Skeletal muscle tissue (tissue), 4 donors: Measurements from ENCODE around the gene PRKCSH. TPM values are rescaled to one million over a fixed set of nuclear protein-coding genes. Genes with fewer than 3 reads are reported as not detected.
"Not testable (repeated sequence)": the region's sequence is repeated elsewhere in the genome, so short reads cannot be mapped to it uniquely, and the experiment has no call there.

ENCODE experiments used
- H3K27ac ChIP-seq: one replicate; pipeline ENCODE4 v1.7.0; 2013; ENCODE audit warnings: mild to moderate bottlenecking, low read depth, low read length, inconsistent platforms
- H3K27me3 ChIP-seq, 3 donors: one replicate each; pipeline ENCODE4 v1.7.0; 2013; ENCODE audit warnings: low read length in 3 of 3; ENCODE audit not compliant: control insufficient read depth in 3 of 3, insufficient read depth in 3 of 3
- H3K36me3 ChIP-seq, 3 donors: one replicate each; pipeline ENCODE4 v1.7.0; 2013; ENCODE audit warnings: low read length in 3 of 3; ENCODE audit not compliant: control insufficient read depth in 3 of 3, insufficient read depth in 3 of 3
- H3K4me1 ChIP-seq, 3 donors: one replicate each; pipeline ENCODE4 v1.7.0; 2013; ENCODE audit warnings: low read length in 3 of 3, mild to moderate bottlenecking in 3 of 3; ENCODE audit not compliant: control insufficient read depth in 3 of 3, insufficient read depth in 3 of 3
- H3K4me3 ChIP-seq, 3 donors: one replicate each; pipeline ENCODE4 v1.7.0; 2013; ENCODE audit warnings: low read length in 3 of 3
- H3K9ac ChIP-seq, 3 donors: one replicate each; pipeline ENCODE4 v1.7.0; 2013; ENCODE audit warnings: low read length in 3 of 3, mild to moderate bottlenecking in 3 of 3, moderate library complexity in 2 of 3, low read depth in 1 of 3
- H3K9me3 ChIP-seq, 3 donors: one replicate each; pipeline ENCODE4 v1.7.0; 2013; ENCODE audit warnings: low read length in 3 of 3; ENCODE audit not compliant: control insufficient read depth in 3 of 3
- total RNA-seq: library from RNA; depleted of rRNA; stranded (reverse); fragments of >200 nt; gene quantifications from one replicate; pipeline ENCODE4 v1.2.3, GENCODE V29; 2014
- donor health status: Osteomylitis.

The PRKCSH gene
- total RNA-seq, 1 donor from 2014 or later = 67.8 TPM

GRCh38 chr19:11457831-11458230, 22.4 kb downstream of the PRKCSH start:
- no peaks in the 10 kb centered on the region for H3K4me1 ChIP-seq
- H3K27me3 ChIP-seq = peaks cover 19 to 39% (median 23%) of the 10 kb centered on the region in 3 donors
- no peaks in the 10 kb centered on the region for H3K9me3 ChIP-seq
- H3K27ac ChIP-seq = no peak overlapping the region
- no peak overlapping the region for H3K4me3 ChIP-seq
- no peaks in the 10 kb centered on the region for H3K36me3 ChIP-seq
- no peak overlapping the region for H3K9ac ChIP-seq

GRCh38 chr19:11458236-11458900, 22.9 kb downstream of the PRKCSH start:
- H3K4me1 ChIP-seq = no peaks in the 10 kb centered on the region
- no peak overlapping the region for H3K4me3 ChIP-seq
- H3K27ac ChIP-seq = no peak overlapping the region
- H3K9ac ChIP-seq = no peak overlapping the region
- no peaks in the 10 kb centered on the region for H3K36me3 ChIP-seq
- no peaks in the 10 kb centered on the region for H3K9me3 ChIP-seq
- peaks cover 18 to 34% (median 23%) of the 10 kb centered on the region in 3 donors for H3K27me3 ChIP-seq

GRCh38 chr19:11458912-11459311, 23.5 kb downstream of the PRKCSH start:
- not testable (repeated sequence) for H3K9ac ChIP-seq, H3K27ac ChIP-seq, H3K4me3 ChIP-seq, H3K36me3 ChIP-seq, H3K4me1 ChIP-seq, H3K9me3 ChIP-seq
- H3K27me3 ChIP-seq = peaks cover 17 to 32% (median 23%) of the 10 kb centered on the region in 3 donors

GRCh38 chr19:11460207-11460606, 24.8 kb downstream of the PRKCSH start:
- H3K27me3 ChIP-seq = peaks cover 17 to 37% (median 23%) of the 10 kb centered on the region in 3 donors
- no peak overlapping the region for H3K4me3 ChIP-seq
- H3K9ac ChIP-seq = no peak overlapping the region
- H3K36me3 ChIP-seq = no peaks in the 10 kb centered on the region
- no peaks in the 10 kb centered on the region for H3K4me1 ChIP-seq
- no peaks in the 10 kb centered on the region for H3K9me3 ChIP-seq
- no peak overlapping the region for H3K27ac ChIP-seq

GRCh38 chr19:11461453-11461852, 26.0 kb downstream of the PRKCSH start:
- no peaks in the 10 kb centered on the region for H3K9me3 ChIP-seq
- H3K4me3 ChIP-seq = no peak overlapping the region
- H3K27ac ChIP-seq = no peak overlapping the region
- H3K36me3 ChIP-seq = no peaks in the 10 kb centered on the region
- peaks cover 21 to 42% (median 25%) of the 10 kb centered on the region in 3 donors for H3K27me3 ChIP-seq
- no peak overlapping the region for H3K9ac ChIP-seq
- no peaks in the 10 kb centered on the region for H3K4me1 ChIP-seq

GRCh38 chr19:11463391-11463790, 28.0 kb downstream of the PRKCSH start:
- Histone ChIP-seq H3K27ac (no peak overlapping the region), H3K9me3 (no peaks in the 10 kb centered on the region), H3K4me3 (no peak overlapping the region), H3K36me3 (no peaks in the 10 kb centered on the region), H3K4me1 (no peaks in the 10 kb centered on the region), H3K9ac (no peak overlapping the region), H3K27me3 (peaks cover 15 to 31% (median 15%) of the 10 kb centered on the region in 3 donors)

- H3K27ac ChIP-seq = no peak overlapping the region
- H3K36me3 ChIP-seq = no peaks in the 10 kb centered on the region
- H3K4me3 ChIP-seq = no peak overlapping the region
- no peaks in the 10 kb centered on the region for H3K9me3 ChIP-seq
- peaks cover 7 to 26% (median 11%) of the 10 kb centered on the region in 3 donors for H3K27me3 ChIP-seq
- H3K4me1 ChIP-seq = no peaks in the 10 kb centered on the region
- no peak overlapping the region for H3K9ac ChIP-seq
Observed at GRCh38 chr19:11464333-11465265, 29.2 kb downstream of the PRKCSH start.

- no peak overlapping the region for H3K4me3 ChIP-seq
- H3K27me3 ChIP-seq = peaks cover 2 to 17% (median 7%) of the 10 kb centered on the region in 3 donors
- H3K4me1 ChIP-seq = no peaks in the 10 kb centered on the region
- no peaks in the 10 kb centered on the region for H3K9me3 ChIP-seq
- H3K36me3 ChIP-seq = no peaks in the 10 kb centered on the region
- H3K9ac ChIP-seq = no peak overlapping the region
- no peak overlapping the region for H3K27ac ChIP-seq
Observed at GRCh38 chr19:11465600-11465999, 30.2 kb downstream of the PRKCSH start.

- H3K4me3 ChIP-seq, H3K36me3 ChIP-seq, H3K9me3 ChIP-seq, H3K9ac ChIP-seq, H3K27ac ChIP-seq, H3K4me1 ChIP-seq: not testable (repeated sequence)
- H3K27me3 ChIP-seq = peaks cover 5 to 17% (median 5%) of the 10 kb centered on the region in 3 donors
Observed at GRCh38 chr19:11468266-11468845, 32.9 kb downstream of the PRKCSH start.

GRCh38 chr19:11473725-11474124, 38.3 kb downstream of the PRKCSH start:
- H3K9me3 ChIP-seq = no peaks in the 10 kb centered on the region
- no peak overlapping the region for H3K27ac ChIP-seq
- H3K4me3 ChIP-seq = no peak overlapping the region
- H3K27me3 ChIP-seq = peaks cover 6 to 10% (median 8%) of the 10 kb centered on the region in 3 donors
- H3K9ac ChIP-seq = no peak overlapping the region
- no peaks in the 10 kb centered on the region for H3K36me3 ChIP-seq
- no peaks in the 10 kb centered on the region for H3K4me1 ChIP-seq
